Muscle layer of duodenum (tissue), 2 donors: ENCODE data around the gene PARK7.

ENCODE experiments used
- H3K27ac ChIP-seq: one replicate; pipeline ENCODE4 v1.7.0; 2013; ENCODE audit warnings: mild to moderate bottlenecking, low read length
- H3K27me3 ChIP-seq: one replicate; pipeline ENCODE4 v1.7.0; 2013; ENCODE audit warnings: low read depth, mild to moderate bottlenecking, control low read depth, low read length
- H3K36me3 ChIP-seq, 2 donors: one replicate each; pipeline ENCODE4 v1.7.0; 2013; ENCODE audit warnings: low read length in 2 of 2, control low read depth in 1 of 2, mild to moderate bottlenecking in 1 of 2; ENCODE audit not compliant: insufficient read depth in 2 of 2, control insufficient read depth in 1 of 2
- H3K4me1 ChIP-seq, 2 donors: one replicate each; pipeline ENCODE4 v1.7.0; 2013; ENCODE audit warnings: low read length in 2 of 2, mild to moderate bottlenecking in 2 of 2, control low read depth in 1 of 2, moderate library complexity in 1 of 2; ENCODE audit not compliant: insufficient read depth in 2 of 2, control insufficient read depth in 1 of 2
- H3K4me3 ChIP-seq, 2 donors: one replicate each; pipeline ENCODE4 v1.7.0; 2013; ENCODE audit warnings: low read length in 2 of 2, low read depth in 1 of 2, mild to moderate bottlenecking in 1 of 2
- H3K9me3 ChIP-seq, 2 donors: one replicate each; pipeline ENCODE4 v1.7.0; 2013; ENCODE audit warnings: low read length in 2 of 2, control low read depth in 1 of 2, mild to moderate bottlenecking in 1 of 2; ENCODE audit not compliant: control insufficient read depth in 1 of 2
- donor health status: healthy.

PARK7 gene

GRCh38 chr1:8013399-8013798, 51.9 kb downstream of the PARK7 start:
- Histone ChIP-seq H3K27ac (no peak overlapping the region), H3K36me3 (peaks cover 27 to 48% of the 10 kb centered on the region in 2 donors), H3K4me1 (peaks cover 12 to 36% of the 10 kb centered on the region in 2 donors)

GRCh38 chr1:8013800-8014199, 52.3 kb downstream of the PARK7 start:
- H3K36me3 ChIP-seq: peaks cover 27 to 48% of the 10 kb centered on the region in 2 donors
- peaks cover 14 to 40% of the 10 kb centered on the region in 2 donors for H3K4me1 ChIP-seq
- H3K4me3 ChIP-seq: no peak overlapping the region
- no peaks in the 10 kb centered on the region for H3K27me3 ChIP-seq
- H3K9me3 ChIP-seq: no peaks in the 10 kb centered on the region
- H3K27ac ChIP-seq: no peak overlapping the region

More at GRCh38 chr1:8013399-8013798, 51.9 kb downstream of the PARK7 start:
- Histone ChIP-seq H3K27me3 (no peaks in the 10 kb centered on the region), H3K4me3 (no peak overlapping the region), H3K9me3 (no peaks in the 10 kb centered on the region)

- H3K36me3 ChIP-seq: peaks cover 27 to 45% of the 10 kb centered on the region in 2 donors
- no peak overlapping the region for H3K4me3 ChIP-seq
- no peaks in the 10 kb centered on the region for H3K9me3 ChIP-seq
- H3K27ac ChIP-seq: no peak overlapping the region
- H3K27me3 ChIP-seq: no peaks in the 10 kb centered on the region
- peaks cover 14 to 47% of the 10 kb centered on the region in 2 donors for H3K4me1 ChIP-seq
These were observed 53.0 kb downstream of the PARK7 start for GRCh38 chr1:8014381-8014988.

- Histone ChIP-seq H3K36me3 (peaks cover 27 to 39% of the 10 kb centered on the region in 2 donors), H3K27ac (peak overlapping the region; percentile 67), H3K9me3 (no peaks in the 10 kb centered on the region), H3K4me1 (peaks cover 14 to 50% of the 10 kb centered on the region in 2 donors), H3K27me3 (no peaks in the 10 kb centered on the region), H3K4me3 (peak overlapping the region in 1 of 2 donors; percentile 8)
These were observed 53.7 kb downstream of the PARK7 start for GRCh38 chr1:8015036-8015808.

- Histone ChIP-seq H3K27me3 (no peaks in the 10 kb centered on the region), H3K4me3 (peak overlapping the region in 1 of 2 donors; percentile 8), H3K36me3 (peaks cover 26 to 39% of the 10 kb centered on the region in 2 donors), H3K27ac (peak overlapping the region; percentile 67), H3K4me1 (peaks cover 14 to 55% of the 10 kb centered on the region in 2 donors), H3K9me3 (no peaks in the 10 kb centered on the region)
These were observed 54.3 kb downstream of the PARK7 start for GRCh38 chr1:8015809-8016165.

- Histone ChIP-seq H3K36me3 (peaks cover 21 to 34% of the 10 kb centered on the region in 2 donors), H3K27me3 (no peaks in the 10 kb centered on the region), H3K4me3 (peak overlapping the region in 1 of 2 donors; percentile 8), H3K4me1 (peaks cover 14 to 59% of the 10 kb centered on the region in 2 donors), H3K9me3 (no peaks in the 10 kb centered on the region), H3K27ac (peak overlapping the region; percentile 67)
These were observed 54.8 kb downstream of the PARK7 start for GRCh38 chr1:8016210-8016894.

GRCh38 chr1:8016895-8017241, 55.4 kb downstream of the PARK7 start:
- Histone ChIP-seq H3K4me1 (peaks cover 14 to 59% of the 10 kb centered on the region in 2 donors), H3K4me3 (no peak overlapping the region), H3K27ac (no peak overlapping the region), H3K27me3 (no peaks in the 10 kb centered on the region), H3K9me3 (no peaks in the 10 kb centered on the region), H3K36me3 (peaks cover 20 to 34% of the 10 kb centered on the region in 2 donors)

GRCh38 chr1:8017495-8018197, 56.1 kb downstream of the PARK7 start:
- no peak overlapping the region for H3K4me3 ChIP-seq
- peaks cover 20 to 28% of the 10 kb centered on the region in 2 donors for H3K36me3 ChIP-seq
- no peaks in the 10 kb centered on the region for H3K9me3 ChIP-seq
- no peak overlapping the region for H3K27ac ChIP-seq
- H3K27me3 ChIP-seq: no peaks in the 10 kb centered on the region
- H3K4me1 ChIP-seq: peaks cover 14 to 59% of the 10 kb centered on the region in 2 donors

GRCh38 chr1:8018492-8019228, 57.1 kb downstream of the PARK7 start:
- Histone ChIP-seq H3K27ac (no peak overlapping the region), H3K4me3 (no peak overlapping the region), H3K9me3 (no peaks in the 10 kb centered on the region), H3K36me3 (peaks cover 10 to 18% of the 10 kb centered on the region in 2 donors), H3K4me1 (peaks cover 14 to 57% of the 10 kb centered on the region in 2 donors), H3K27me3 (no peaks in the 10 kb centered on the region)

- no peak overlapping the region for H3K4me3 ChIP-seq
- H3K36me3 ChIP-seq: peaks cover 5 to 12% of the 10 kb centered on the region in 2 donors
- no peaks in the 10 kb centered on the region for H3K27me3 ChIP-seq
- H3K4me1 ChIP-seq: peaks cover 14 to 54% of the 10 kb centered on the region in 2 donors
- no peak overlapping the region for H3K27ac ChIP-seq
- no peaks in the 10 kb centered on the region for H3K9me3 ChIP-seq
These were observed 57.7 kb downstream of the PARK7 start for GRCh38 chr1:8019229-8019620.
